IMR-90 (cell line): ENCODE data around the gene ADGRD2.

Source experiments
- CEBPB ChIP-seq: IDR thresholded peaks from 2 replicates; pipeline ENCODE4 v1.6.1; 2012; ENCODE audit warnings: low read depth, low read length, improper control_type of control experiment
- TF ChIP-seq, protein P1 (sequence below): conservative IDR thresholded peaks from 2 replicates; pipeline ENCODE4 v1.5.1; 2012; ENCODE audit warnings: mild to moderate bottlenecking, low read depth, low read length, improper control_type of control experiment

DNA sequence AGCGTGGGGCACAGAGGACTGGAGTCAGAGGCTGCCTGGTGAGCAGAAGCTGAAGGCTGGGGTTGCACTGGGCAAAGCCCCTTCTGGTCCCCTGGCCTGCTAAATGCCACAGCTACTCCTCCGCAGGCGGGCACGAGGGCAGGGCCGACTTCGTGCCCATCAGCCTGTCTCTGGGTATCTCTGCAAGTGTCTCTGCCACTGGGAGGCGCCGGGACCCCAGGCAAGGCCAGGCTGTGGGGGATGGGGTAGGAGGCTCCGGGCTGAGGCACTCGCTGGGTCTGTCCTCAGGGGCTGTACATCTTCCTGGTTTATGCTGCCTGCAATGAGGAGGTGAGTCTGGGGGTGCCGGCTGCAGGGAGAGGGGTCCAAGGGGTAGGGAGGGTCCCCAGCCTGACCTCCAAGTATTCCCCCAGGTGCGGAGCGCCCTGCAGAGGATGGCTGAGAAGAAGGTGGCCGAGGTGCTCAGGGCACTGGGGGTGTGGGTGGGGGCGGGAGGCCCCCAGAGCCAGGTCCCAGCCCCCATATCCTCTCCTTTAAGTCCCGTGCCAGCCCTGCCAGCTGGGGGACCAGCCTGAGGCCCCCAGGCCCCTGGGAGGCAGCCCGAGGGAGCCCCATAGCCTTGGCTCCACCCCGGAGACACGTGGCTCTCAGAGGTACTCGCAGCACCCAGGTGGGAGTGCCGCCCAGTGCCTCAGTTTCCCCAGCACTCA is 25.1 kb downstream of the ADGRD2 start:
- TF ChIP-seq CEBPB: no peak
- TF ChIP-seq, protein P1, sequence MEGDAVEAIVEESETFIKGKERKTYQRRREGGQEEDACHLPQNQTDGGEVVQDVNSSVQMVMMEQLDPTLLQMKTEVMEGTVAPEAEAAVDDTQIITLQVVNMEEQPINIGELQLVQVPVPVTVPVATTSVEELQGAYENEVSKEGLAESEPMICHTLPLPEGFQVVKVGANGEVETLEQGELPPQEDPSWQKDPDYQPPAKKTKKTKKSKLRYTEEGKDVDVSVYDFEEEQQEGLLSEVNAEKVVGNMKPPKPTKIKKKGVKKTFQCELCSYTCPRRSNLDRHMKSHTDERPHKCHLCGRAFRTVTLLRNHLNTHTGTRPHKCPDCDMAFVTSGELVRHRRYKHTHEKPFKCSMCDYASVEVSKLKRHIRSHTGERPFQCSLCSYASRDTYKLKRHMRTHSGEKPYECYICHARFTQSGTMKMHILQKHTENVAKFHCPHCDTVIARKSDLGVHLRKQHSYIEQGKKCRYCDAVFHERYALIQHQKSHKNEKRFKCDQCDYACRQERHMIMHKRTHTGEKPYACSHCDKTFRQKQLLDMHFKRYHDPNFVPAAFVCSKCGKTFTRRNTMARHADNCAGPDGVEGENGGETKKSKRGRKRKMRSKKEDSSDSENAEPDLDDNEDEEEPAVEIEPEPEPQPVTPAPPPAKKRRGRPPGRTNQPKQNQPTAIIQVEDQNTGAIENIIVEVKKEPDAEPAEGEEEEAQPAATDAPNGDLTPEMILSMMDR: no peak
